Mucosa of rectum (tissue), 2 donors: ENCODE data around the gene ARHGEF19.

Source experiments
- H3K27ac ChIP-seq, 2 donors: one replicate each; pipeline ENCODE4 v1.7.0; 2013; ENCODE audit warnings: inconsistent platforms in 2 of 2, low read depth in 2 of 2, low read length in 2 of 2
- H3K27me3 ChIP-seq, 2 donors: one replicate each; pipeline ENCODE4 v1.7.0; 2013; ENCODE audit warnings: low read length in 2 of 2; ENCODE audit not compliant: control insufficient read depth in 2 of 2, insufficient read depth in 2 of 2
- H3K36me3 ChIP-seq, 2 donors: one replicate each; pipeline ENCODE4 v1.7.0; 2013; ENCODE audit warnings: low read length in 2 of 2; ENCODE audit not compliant: control insufficient read depth in 2 of 2, insufficient read depth in 2 of 2
- H3K4me1 ChIP-seq, 2 donors: one replicate each; pipeline ENCODE4 v1.7.0; 2013; ENCODE audit warnings: low read length in 2 of 2, mild to moderate bottlenecking in 1 of 2; ENCODE audit not compliant: control insufficient read depth in 2 of 2, insufficient read depth in 2 of 2
- H3K4me3 ChIP-seq, 2 donors: one replicate each; pipeline ENCODE4 v1.7.0; 2013; ENCODE audit warnings: low read length in 2 of 2
- H3K9ac ChIP-seq, 2 donors: one replicate each; pipeline ENCODE4 v1.7.0; 2013; ENCODE audit warnings: low read length in 2 of 2, low read depth in 1 of 2, mild to moderate bottlenecking in 1 of 2
- H3K9me3 ChIP-seq, 2 donors: one replicate each; pipeline ENCODE4 v1.7.0; 2013; ENCODE audit warnings: low read length in 2 of 2; ENCODE audit not compliant: control insufficient read depth in 2 of 2
- donor health status: healthy.
- donor health status: Normal muscosa, but diverticular disease.

ARHGEF19 gene

DNA sequence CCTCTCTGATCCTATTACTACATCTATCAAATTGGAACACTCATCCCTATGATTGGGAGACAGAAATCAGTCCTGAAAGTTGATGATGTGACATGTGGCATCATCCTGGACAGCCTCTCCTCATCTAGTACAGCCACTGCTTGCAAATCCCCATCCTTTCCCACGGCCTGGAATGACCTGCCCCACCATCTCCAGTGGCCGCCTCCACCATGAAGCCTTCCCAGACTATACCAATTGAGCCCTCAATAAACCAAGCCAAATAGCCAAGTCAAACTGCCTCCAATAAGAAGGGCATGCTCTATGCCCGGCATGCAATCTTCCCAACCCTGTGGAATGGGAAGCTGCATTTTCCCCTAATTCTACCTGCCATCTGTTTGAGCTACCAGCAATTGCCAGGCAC is 561 bp upstream of the ARHGEF19 start:
- no peak overlapping the region for H3K9ac ChIP-seq
- H3K4me1 ChIP-seq: peaks cover 19 to 20% of the 10 kb centered on the region in 2 donors
- no peak overlapping the region for H3K4me3 ChIP-seq
- no peak overlapping the region for H3K27ac ChIP-seq
- no peaks in the 10 kb centered on the region for H3K9me3 ChIP-seq
- no peaks in the 10 kb centered on the region for H3K36me3 ChIP-seq
- H3K27me3 ChIP-seq: no peaks in the 10 kb centered on the region

- Histone ChIP-seq H3K27ac (no peak overlapping the region), H3K9ac (peak overlapping the region in 1 of 2 donors; percentile 34), H3K4me1 (peaks cover 17 to 19% of the 10 kb centered on the region in 2 donors), H3K36me3 (no peaks in the 10 kb centered on the region), H3K9me3 (no peaks in the 10 kb centered on the region), H3K27me3 (no peaks in the 10 kb centered on the region), H3K4me3 (no peak overlapping the region)
These were observed 628 bp downstream of the ARHGEF19 start for GRCh38 chr1:16211824-16212223.

DNA sequence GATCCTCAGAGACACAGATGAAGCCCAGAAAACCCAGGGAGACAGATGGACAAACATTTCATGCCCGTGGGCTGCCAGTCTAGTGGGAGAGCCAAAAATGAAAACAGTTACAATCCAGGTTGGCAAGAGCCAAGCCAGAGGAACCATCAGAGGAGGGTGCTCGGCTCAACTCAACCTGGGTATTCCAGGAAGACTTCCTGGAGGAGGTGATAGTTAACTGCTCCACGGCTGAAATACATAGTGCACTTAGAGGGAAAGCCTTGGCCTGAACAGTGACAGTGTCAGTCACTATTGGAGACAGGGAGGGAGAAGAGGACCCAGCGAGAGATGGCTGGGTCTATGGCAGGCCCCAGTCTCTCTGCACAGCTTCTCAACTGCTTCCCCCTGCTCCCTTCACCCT is 1.9 kb downstream of the ARHGEF19 start:
- Histone ChIP-seq H3K9ac (no peak overlapping the region), H3K27me3 (no peaks in the 10 kb centered on the region), H3K27ac (no peak overlapping the region), H3K4me3 (no peak overlapping the region), H3K4me1 (peaks cover 10 to 16% of the 10 kb centered on the region in 2 donors), H3K9me3 (no peaks in the 10 kb centered on the region), H3K36me3 (no peaks in the 10 kb centered on the region)

DNA sequence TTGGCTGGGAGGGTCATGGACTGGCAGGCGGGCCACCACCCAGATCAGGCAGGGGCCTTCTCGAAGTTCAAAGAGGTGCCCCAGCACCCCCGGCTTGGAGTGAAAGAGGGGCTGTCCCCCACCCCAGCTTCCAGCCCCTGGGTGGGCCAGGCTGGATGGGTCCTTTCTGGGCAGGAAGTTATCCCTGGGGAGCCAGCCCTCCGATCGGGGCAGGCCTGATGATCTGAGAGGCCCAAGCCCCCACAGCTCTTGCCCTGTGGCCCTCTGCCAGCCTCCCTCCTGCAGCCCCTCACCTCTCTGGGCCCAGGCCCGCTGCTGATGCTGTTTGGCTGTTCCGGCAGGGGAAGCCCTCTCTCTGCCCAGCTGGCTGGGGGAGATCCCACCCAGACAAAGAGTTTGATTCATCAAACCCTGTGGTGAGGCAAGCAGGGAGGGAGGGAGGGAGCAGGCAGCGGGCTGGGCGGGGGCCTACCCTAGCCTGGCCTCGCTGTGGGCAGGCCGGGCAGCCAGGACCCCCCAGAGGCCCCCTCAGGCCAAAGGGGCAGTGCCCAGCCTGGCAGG is 2.5 kb downstream of the ARHGEF19 start:
- H3K4me3 ChIP-seq: no peak overlapping the region

GRCh38 chr1:16209132-16209846 is 3.2 kb downstream of the ARHGEF19 start:
- no peaks in the 10 kb centered on the region for H3K9me3 ChIP-seq
- peaks cover 10 to 16% of the 10 kb centered on the region in 2 donors for H3K4me1 ChIP-seq
- peaks cover 0 to under 1% of the 10 kb centered on the region in 2 donors for H3K36me3 ChIP-seq
- H3K27me3 ChIP-seq: no peaks in the 10 kb centered on the region
- no peak overlapping the region for H3K9ac ChIP-seq
- H3K27ac ChIP-seq: no peak overlapping the region
- no peak overlapping the region for H3K4me3 ChIP-seq

More for the DNA sequence above, 2.5 kb downstream of the ARHGEF19 start:
- no peaks in the 10 kb centered on the region for H3K9me3 ChIP-seq
- no peak overlapping the region for H3K9ac ChIP-seq
- no peak overlapping the region for H3K27ac ChIP-seq
- no peaks in the 10 kb centered on the region for H3K27me3 ChIP-seq
- H3K36me3 ChIP-seq: no peaks in the 10 kb centered on the region
- peaks cover 10 to 16% of the 10 kb centered on the region in 2 donors for H3K4me1 ChIP-seq

DNA sequence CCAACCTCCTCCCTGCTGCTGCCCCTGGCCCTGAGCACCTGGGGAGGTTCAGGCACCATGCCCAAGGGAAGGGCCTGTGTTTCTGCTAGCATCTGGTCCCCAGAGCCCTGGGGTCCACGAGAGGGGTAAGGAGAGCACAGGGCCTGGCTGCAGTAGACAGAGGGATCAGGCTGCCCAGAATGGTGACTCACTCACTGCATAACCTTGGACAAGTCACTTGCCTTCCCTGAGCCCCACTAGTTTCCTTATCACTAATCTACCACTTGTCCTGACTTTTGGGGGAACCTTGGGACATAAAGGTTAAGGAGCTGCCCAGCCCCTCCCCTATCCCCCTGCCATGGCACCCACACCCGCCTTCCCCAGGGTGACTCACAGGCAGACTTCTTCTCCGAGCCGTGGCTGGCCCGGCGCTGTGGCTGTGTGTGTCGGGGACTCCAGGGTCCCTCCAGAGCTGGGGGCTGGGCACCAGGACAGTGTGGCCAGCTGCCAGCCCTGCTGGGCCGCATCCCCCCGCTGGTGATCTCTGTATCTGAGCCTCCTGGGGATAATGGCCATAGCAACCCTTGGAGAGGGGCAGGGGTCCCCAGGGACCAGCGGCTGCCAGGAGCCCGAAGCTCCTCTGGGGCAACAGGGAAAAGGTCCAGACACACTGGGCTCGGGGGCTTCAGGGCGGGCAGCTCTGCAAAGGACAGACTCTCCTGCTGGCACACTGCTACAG is 4.0 kb downstream of the ARHGEF19 start:
- Histone ChIP-seq H3K36me3 (peaks cover 0 to 8% of the 10 kb centered on the region in 2 donors), H3K27me3 (no peaks in the 10 kb centered on the region), H3K4me3 (no peak overlapping the region), H3K27ac (no peak overlapping the region), H3K9ac (no peak overlapping the region), H3K9me3 (no peaks in the 10 kb centered on the region), H3K4me1 (peaks cover 10 to 16% of the 10 kb centered on the region in 2 donors)

DNA sequence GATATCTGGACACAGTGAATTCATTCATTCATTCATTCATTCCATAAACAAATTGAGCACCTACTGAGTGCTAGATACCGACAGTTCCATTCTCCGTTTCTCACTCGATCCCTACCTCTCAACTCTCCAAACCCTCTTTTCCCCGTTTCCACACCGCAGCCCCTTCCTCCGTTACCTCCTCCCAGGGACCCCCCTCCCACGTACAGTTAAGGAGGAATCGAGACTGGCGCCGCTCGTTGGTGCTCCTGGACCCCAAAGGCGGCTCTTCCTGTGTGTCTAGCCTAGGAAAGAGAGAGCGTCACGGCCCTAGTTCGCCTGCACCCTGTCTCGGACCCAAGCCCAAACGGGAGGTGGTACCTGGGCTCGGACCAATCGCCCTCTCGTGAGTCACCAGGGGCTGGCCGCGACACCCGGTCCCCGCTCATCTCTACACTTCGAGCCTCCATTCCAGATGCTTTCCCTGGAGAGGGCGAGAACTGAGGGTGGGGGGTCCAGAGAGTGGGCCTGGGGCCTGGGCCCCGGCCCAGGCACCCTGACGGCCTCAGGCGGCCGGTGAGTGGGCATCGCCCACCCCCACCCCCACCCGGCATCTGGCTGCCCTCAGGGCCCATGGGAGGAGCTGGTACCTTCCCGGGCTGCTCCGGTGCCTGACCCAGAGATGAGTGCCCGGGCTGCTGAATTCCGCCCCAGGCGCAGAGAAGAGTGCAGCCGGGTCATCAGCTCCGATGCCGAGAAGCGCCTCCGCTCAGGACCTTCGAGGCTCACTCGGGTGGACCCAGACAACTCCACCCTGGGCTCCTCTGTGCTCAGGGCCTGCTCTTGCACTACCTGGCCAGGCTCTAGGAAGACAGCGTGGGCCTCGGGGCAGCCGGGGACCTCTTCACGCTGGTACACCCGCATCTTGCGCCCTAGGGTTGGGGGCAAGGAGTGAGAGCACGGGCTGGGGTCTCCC is 4.9 kb downstream of the ARHGEF19 start:
- Histone ChIP-seq H3K27ac (peak overlapping the region; percentile 96), H3K27me3 (no peaks in the 10 kb centered on the region), H3K4me3 (peak overlapping the region; percentile 63 to 78)

DNA sequence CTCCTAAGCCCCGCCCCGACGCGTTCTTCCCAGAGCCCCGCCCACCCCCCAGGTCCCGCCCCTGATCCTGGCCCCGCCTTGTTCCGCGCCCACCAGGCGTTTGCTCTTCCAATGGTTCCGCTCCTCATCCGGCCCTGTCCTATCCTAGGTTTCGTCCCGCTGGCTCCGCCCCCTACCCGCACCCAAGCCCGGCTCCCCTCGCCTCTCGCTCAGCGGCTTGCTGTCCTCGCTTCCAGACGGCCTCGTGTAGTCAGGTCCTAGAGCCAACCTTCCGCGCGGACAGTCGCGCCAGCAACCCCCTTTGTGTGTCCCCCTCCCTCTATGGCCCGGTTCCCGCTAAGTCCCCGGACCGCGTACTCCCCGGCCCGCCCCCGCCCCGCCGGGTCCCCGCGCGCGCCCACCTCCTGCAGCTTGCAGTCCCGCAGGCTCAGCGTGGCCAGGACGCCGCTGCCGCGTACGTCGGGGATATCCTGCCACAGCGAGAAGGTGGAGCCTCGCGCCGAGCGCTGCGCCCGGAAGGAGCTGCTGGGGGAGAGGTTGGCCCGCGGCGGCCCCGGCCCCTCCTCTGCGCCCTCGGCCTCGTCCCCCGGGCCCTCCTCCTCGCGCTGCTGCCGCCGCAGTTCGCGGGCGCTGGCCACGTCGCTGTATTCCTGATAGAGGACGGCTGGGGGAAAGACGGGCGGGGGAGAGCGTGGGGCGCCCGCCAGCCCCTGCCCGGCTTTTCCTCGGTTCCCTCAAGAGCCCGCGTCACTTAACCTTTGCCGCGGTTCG is 5.7 kb downstream of the ARHGEF19 start:
- H3K36me3 ChIP-seq: peaks cover 0 to 8% of the 10 kb centered on the region in 2 donors
- H3K27me3 ChIP-seq: no peaks in the 10 kb centered on the region
- peak overlapping the region; percentile 74 to 80 for H3K9ac ChIP-seq
- peaks cover 10 to 13% of the 10 kb centered on the region in 2 donors for H3K4me1 ChIP-seq
- peak overlapping the region; percentile 96 for H3K27ac ChIP-seq
- no peaks in the 10 kb centered on the region for H3K9me3 ChIP-seq
- peak overlapping the region; percentile 68 to 78 for H3K4me3 ChIP-seq

More for the DNA sequence above, 4.9 kb downstream of the ARHGEF19 start:
- no peaks in the 10 kb centered on the region for H3K9me3 ChIP-seq
- H3K9ac ChIP-seq: peak overlapping the region; percentile 74 to 80
- peaks cover 10 to 16% of the 10 kb centered on the region in 2 donors for H3K4me1 ChIP-seq
- peaks cover 0 to 8% of the 10 kb centered on the region in 2 donors for H3K36me3 ChIP-seq

GRCh38 chr1:16205891-16206546 is 6.4 kb downstream of the ARHGEF19 start:
- Histone ChIP-seq H3K4me3 (peak overlapping the region; percentile 68 to 75), H3K27me3 (no peaks in the 10 kb centered on the region), H3K27ac (peak overlapping the region; percentile 64 to 96), H3K4me1 (peaks cover 10 to 13% of the 10 kb centered on the region in 2 donors), H3K9ac (peak overlapping the region; percentile 72 to 77), H3K36me3 (peaks cover 0 to 15% of the 10 kb centered on the region in 2 donors), H3K9me3 (no peaks in the 10 kb centered on the region)
